HG03196 (cell line): ENCODE measurements around the gene ZNF74.

Source experiments
- ATAC-seq: cut with Tn5 transposase; IDR thresholded peaks from one replicate; pipeline ENCODE4 v1.9.1; 2021; ENCODE audit not compliant: unreplicated experiment

Gene ZNF74

GRCh38 chr22:20430720-20431510 is 37.0 kb downstream of the ZNF74 start:
- ATAC-seq = no peak

GRCh38 chr22:20431511-20432192 is 37.7 kb downstream of the ZNF74 start:
- no peak for ATAC-seq

- ATAC-seq = no peak
These were observed 38.3 kb downstream of the ZNF74 start for GRCh38 chr22:20432244-20432686.

GRCh38 chr22:20433191-20433590 is 39.2 kb downstream of the ZNF74 start:
- no peak for ATAC-seq

- no peak for ATAC-seq
These were observed 39.8 kb downstream of the ZNF74 start for GRCh38 chr22:20433686-20434241.

GRCh38 chr22:20434264-20434751 is 40.4 kb downstream of the ZNF74 start:
- no peak for ATAC-seq

GRCh38 chr22:20434773-20435172 is 40.8 kb downstream of the ZNF74 start:
- no peak for ATAC-seq

GRCh38 chr22:20435436-20436306 is 41.7 kb downstream of the ZNF74 start:
- ATAC-seq = no peak

- no peak for ATAC-seq
These were observed 42.4 kb downstream of the ZNF74 start for GRCh38 chr22:20436307-20436767.

- ATAC-seq = no peak
These were observed 43.0 kb downstream of the ZNF74 start for GRCh38 chr22:20436768-20437612.

GRCh38 chr22:20437613-20438426 is 43.9 kb downstream of the ZNF74 start, which contains the start of gene SCARF2:
Gene SCARF2, minus strand, starts transcription at chr22:20437825. Its CDS starts 71 bp downstream, at chr22:20437754.
- ATAC-seq = no peak

GRCh38 chr22:20438427-20438677 is 44.4 kb downstream of the ZNF74 start:
- no peak for ATAC-seq

GRCh38 chr22:20438678-20439492 is 44.9 kb downstream of the ZNF74 start:
- ATAC-seq = no peak

- no peak for ATAC-seq
These were observed 45.6 kb downstream of the ZNF74 start for GRCh38 chr22:20439556-20439927.

GRCh38 chr22:20439928-20440575 is 46.1 kb downstream of the ZNF74 start:
- no peak for ATAC-seq

- ATAC-seq = no peak
These were observed 47.0 kb downstream of the ZNF74 start for GRCh38 chr22:20440637-20441591.
